ENCODE results near the gene PHF2.

DNA sequence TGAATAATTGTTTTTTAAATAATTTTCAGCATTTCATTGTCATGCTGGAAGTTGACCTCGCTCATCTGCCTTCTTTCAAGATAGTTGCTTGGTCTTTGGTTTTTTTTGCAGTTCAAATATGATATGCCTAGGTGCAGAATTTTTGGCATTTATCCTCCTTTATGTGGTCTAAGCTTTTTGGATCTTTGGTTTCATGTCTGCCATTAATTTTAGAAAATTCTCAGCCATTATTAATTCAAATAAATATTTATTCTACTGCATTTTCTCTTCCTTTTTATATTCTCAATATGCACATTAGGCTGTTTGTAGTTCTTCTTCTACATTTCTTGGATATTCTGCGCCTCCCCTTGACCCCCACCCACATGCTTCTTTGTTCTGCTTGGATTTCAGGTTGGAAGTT lies 63.6 kb downstream of the PHF2 start:
- TF ChIP-seq, protein P1, sequence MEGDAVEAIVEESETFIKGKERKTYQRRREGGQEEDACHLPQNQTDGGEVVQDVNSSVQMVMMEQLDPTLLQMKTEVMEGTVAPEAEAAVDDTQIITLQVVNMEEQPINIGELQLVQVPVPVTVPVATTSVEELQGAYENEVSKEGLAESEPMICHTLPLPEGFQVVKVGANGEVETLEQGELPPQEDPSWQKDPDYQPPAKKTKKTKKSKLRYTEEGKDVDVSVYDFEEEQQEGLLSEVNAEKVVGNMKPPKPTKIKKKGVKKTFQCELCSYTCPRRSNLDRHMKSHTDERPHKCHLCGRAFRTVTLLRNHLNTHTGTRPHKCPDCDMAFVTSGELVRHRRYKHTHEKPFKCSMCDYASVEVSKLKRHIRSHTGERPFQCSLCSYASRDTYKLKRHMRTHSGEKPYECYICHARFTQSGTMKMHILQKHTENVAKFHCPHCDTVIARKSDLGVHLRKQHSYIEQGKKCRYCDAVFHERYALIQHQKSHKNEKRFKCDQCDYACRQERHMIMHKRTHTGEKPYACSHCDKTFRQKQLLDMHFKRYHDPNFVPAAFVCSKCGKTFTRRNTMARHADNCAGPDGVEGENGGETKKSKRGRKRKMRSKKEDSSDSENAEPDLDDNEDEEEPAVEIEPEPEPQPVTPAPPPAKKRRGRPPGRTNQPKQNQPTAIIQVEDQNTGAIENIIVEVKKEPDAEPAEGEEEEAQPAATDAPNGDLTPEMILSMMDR (IDR thresholded peaks at IDR 0.05), result no peak
- TF ChIP-seq ZFX (IDR thresholded peaks at IDR 0.05; ENCODE audit: borderline replicate concordance), result no peak
